NCI-H524 (cell line): ENCODE measurements around the gene RFX8.
"Not testable (repeated sequence)": the region's sequence is repeated elsewhere in the genome, so short reads cannot be mapped to it uniquely, and the experiment has no call there.

ENCODE experiments used
- DNase-seq, 2 experiments: peaks; one replicate each; lab custom pipeline; 2025; lab: John Stamatoyannopoulos, UW

The RFX8 gene

GRCh38 chr2:101379091-101379490 is 95.8 kb downstream of the RFX8 start:
- DNase-seq, result no peak

GRCh38 chr2:101375653-101376052 is 99.3 kb downstream of the RFX8 start:
- DNase-seq, result no peak

GRCh38 chr2:101374821-101375561 is 99.9 kb downstream of the RFX8 start:
- DNase-seq, result no peak

GRCh38 chr2:101372792-101373191 is 102.1 kb downstream of the RFX8 start:
- no peak for DNase-seq

- no peak for DNase-seq
Measured at GRCh38 chr2:101371636-101372035, 103.3 kb downstream of the RFX8 start.

- no peak for DNase-seq
Measured at GRCh38 chr2:101369100-101369499, 105.8 kb downstream of the RFX8 start.

- no peak for DNase-seq
Measured at GRCh38 chr2:101368376-101368775, 106.5 kb downstream of the RFX8 start.

- peak; percentile 21 to 47 for DNase-seq
Measured at GRCh38 chr2:101367508-101367907, 107.4 kb downstream of the RFX8 start.

GRCh38 chr2:101364878-101365277 is 110.0 kb downstream of the RFX8 start:
- DNase-seq, result no peak

GRCh38 chr2:101362777-101363176 is 112.1 kb downstream of the RFX8 start:
- no peak for DNase-seq

- DNase-seq, result no peak
Measured at GRCh38 chr2:101362316-101362715, 112.6 kb downstream of the RFX8 start.

GRCh38 chr2:101361522-101361921 is 113.4 kb downstream of the RFX8 start:
- DNase-seq, result no peak

GRCh38 chr2:101361121-101361520 is 113.8 kb downstream of the RFX8 start:
- no peak for DNase-seq

GRCh38 chr2:101360232-101360631 is 114.7 kb downstream of the RFX8 start:
- no peak for DNase-seq

GRCh38 chr2:101359410-101359954 is 115.4 kb downstream of the RFX8 start:
- DNase-seq, result no peak

GRCh38 chr2:101357376-101357775 is 117.5 kb downstream of the RFX8 start:
- DNase-seq, result no peak

GRCh38 chr2:101356521-101356920 is 118.4 kb downstream of the RFX8 start:
- DNase-seq, result no peak

GRCh38 chr2:101356055-101356454 is 118.9 kb downstream of the RFX8 start:
- no peak for DNase-seq

- no peak for DNase-seq
Measured at GRCh38 chr2:101355401-101356054, 119.4 kb downstream of the RFX8 start.

- DNase-seq, result no peak
Measured at GRCh38 chr2:101354420-101355311, 120.2 kb downstream of the RFX8 start.

GRCh38 chr2:101352631-101353030 is 122.3 kb downstream of the RFX8 start:
- not testable (repeated sequence) for DNase-seq

- DNase-seq, result no peak
Measured at GRCh38 chr2:101351207-101351606, 123.7 kb downstream of the RFX8 start.
